Dermis blood vessel endothelial cell (primary cell): ENCODE data around the gene GNG7. TPM values are rescaled to one million over a fixed set of nuclear protein-coding genes. Genes with fewer than 3 reads are reported as not detected.
"Not testable (repeated sequence)": the region's sequence is repeated elsewhere in the genome, so short reads cannot be mapped to it uniquely, and the experiment has no call there.

Source experiments
- DNase-seq: peaks from one replicate; pipeline ENCODE4 v3.0.0; 2010
- total RNA-seq: library from RNA; depleted of rRNA; stranded (reverse); fragments of >200 nt; gene quantifications from 2 replicates; pipeline ENCODE4 v1.2.3, GENCODE V29; 2014

GNG7 gene
- total RNA-seq, 1 donor from 2014 or later, result 1.0 TPM

DNA sequence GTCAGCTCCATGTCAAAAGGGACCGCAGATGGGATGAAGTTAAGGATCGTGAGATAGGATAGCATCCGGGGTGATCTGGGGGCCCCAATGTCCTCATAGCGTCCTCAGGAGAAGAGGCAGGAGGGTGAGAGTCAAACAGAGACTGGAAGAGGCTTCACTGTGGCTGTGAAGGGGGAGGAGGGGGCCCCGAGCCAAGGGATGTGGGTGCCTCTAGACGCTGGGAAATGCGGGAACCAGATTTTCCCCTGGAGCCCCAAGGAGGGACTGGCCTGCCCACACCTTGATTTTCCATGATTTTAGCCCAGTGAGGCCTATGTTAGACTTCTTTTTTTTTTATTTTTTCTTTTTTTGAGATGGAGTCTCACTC is 61.2 kb downstream of the GNG7 start:
- no peak for DNase-seq

- no peak for DNase-seq
Measured at GRCh38 chr19:2640563-2641331, 61.7 kb downstream of the GNG7 start.

DNA sequence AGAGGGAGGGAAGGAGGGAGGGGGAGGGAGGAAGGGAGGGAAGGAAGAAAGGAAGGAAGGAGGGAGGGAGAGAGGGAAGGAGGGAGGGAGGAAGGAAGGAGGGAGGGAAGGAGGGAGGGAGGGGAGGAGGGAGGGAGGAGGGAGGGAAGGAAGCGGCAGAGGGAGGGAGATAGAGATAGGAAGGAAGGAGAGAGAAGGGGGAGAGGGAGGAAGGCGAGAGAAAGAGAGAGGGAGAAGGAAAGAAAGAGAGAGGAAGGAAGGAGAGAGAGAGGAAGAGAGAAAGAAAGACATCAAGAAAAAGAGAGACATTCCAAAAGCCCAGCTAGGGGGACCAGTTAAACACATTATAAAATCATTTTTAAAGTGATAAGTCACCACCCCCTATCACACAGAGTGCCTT is 62.5 kb downstream of the GNG7 start:
- no peak for DNase-seq

- no peak for DNase-seq
Measured at GRCh38 chr19:2638417-2638940, 64.0 kb downstream of the GNG7 start.

GRCh38 chr19:2636897-2637683 is 65.4 kb downstream of the GNG7 start:
- DNase-seq, result peak; percentile 73

DNA sequence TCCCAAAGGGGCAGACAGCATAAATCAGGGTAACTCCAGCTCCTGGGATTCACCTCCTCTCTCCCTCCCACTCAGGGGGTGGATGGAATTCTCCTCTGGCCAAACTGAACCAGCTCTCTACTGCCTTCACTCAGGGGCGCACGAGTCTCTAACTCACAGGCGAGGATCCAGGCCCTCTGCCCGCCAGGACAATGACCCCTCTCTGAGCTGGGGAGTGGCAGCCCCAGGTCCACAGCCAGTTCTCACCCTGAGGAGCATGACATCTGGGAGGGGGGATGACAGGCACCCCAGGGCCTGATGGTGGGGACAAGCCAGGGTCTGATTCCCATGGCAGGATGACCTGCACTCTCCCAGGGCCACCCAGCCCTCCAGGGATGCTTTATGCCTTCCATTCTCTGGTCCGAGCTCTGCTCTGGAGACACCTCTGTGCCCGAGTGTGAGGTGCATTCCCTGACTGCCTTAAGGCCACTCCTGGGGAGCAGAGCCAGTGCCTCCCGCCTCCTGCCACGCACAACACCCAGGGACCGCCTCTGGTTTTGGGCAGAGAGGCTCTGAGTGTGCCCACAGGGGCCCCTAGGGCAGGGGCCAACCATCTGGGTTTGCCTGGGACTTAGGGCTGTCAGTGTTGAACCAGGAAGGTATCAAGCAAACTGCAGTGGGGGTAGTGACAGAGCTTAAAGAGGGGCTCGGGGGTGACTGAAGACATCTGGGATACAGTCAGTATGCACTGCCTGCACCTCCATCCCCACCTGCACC is 66.2 kb downstream of the GNG7 start:
- no peak for DNase-seq

GRCh38 chr19:2634960-2635359 is 67.5 kb downstream of the GNG7 start:
- DNase-seq, result no peak

GRCh38 chr19:2634228-2634951 is 68.1 kb downstream of the GNG7 start:
- DNase-seq, result no peak

DNA sequence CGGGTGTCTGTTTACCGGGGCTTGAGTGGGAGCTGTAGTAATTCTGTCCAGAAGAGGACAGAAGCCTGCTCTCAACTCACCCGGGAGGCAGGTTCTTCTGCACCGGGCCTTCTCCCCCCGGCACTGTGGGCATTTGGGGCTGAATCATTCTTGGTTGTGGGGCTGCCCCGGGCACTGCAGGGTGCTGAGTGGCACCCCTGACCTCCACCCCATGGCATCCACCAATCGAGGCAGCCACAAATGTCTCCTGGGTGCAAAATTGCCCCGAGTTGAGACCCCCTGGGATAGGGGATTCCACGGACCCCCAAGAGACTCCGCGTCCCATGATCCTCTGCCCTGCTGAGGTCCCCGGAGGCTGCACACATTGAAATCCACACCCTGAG is 68.8 kb downstream of the GNG7 start:
- DNase-seq, result no peak

GRCh38 chr19:2631213-2631821 is 71.2 kb downstream of the GNG7 start:
- peak; percentile 23 for DNase-seq

DNA sequence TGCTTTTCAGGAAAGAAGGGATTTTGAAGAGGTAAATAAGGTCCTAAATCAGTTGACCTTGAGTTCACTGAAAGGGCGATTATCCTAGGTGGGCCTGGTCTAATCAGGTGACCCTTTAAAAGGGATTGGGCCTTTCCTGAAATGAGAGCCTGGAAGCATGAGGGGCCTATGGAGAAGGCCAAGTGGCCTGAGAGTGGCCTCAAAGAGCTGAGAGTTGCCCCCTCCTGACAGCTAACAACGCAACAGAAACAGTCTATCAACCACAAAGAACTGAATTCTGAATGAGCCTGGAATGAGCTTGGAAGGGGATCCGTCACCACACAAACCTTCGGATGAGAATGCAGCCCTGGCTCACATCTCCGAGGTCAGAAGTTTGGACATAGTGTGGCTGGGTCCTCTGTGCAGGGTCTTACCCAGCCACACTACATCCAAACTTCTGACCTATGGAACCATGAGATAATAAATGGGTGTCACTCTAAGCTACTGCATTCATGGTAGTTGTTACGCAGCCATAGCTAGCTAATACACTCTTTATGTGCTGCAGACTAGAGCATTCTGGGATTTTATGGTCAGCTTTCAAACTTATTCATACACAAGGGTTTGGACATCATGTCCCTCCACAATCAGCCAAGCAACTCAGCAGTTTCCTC is 72.0 kb downstream of the GNG7 start:
- DNase-seq, result no peak

GRCh38 chr19:2629491-2630351 is 72.8 kb downstream of the GNG7 start:
- no peak for DNase-seq

- no peak for DNase-seq
Measured at GRCh38 chr19:2628597-2628996, 73.9 kb downstream of the GNG7 start.

GRCh38 chr19:2627855-2628254 is 74.6 kb downstream of the GNG7 start:
- peak; percentile 55 for DNase-seq

GRCh38 chr19:2627319-2627829 is 75.1 kb downstream of the GNG7 start:
- peak; percentile 97 for DNase-seq

DNA sequence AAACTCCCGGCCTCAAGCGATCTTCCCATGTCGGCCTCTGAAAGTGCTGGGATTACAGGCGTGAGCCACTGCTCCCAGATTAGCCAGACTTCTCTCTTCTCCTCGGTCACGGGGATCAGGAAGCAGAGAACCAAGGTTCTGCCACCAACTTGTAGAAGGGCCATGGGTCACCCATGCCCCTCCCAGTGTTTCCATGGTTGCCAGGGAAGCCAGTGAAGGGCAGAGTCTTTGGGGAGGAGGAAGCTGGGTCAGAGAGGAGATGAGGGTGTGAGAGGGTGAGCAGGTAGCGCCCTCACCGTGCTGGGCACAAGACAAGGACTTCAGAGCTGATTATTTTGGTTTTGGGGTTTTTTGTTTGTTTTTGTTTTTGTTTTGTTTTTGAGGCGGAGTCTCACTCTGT is 77.1 kb downstream of the GNG7 start:
- DNase-seq, result no peak

DNA sequence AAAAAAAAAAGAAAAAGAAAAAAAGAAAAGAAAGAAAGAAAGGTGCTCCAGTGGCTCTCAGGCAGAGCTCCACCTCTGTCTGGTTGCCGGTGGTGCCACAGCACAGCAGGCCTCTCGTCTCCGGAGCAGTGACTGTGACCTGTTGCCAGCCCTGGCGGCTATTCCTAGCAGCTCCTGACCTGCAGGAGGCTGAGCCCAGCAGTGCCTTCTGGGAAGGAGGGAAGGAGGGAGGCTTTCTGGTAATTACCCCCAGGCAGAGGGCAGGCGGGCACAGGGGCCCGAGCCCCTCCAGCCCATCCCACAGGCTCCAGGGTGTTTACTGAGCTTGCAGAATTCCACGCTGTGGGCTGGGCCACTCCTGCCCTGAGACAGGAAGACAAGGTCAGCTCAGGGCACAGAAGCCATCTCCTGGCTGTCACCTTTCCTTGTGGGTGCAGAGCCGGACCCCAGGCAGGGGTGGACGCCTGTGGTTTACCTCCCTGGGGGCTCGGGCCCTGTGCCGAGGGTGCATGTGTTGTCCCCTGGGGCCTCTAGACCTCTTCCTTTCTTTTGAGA is 77.9 kb downstream of the GNG7 start:
- DNase-seq, result no peak

DNA sequence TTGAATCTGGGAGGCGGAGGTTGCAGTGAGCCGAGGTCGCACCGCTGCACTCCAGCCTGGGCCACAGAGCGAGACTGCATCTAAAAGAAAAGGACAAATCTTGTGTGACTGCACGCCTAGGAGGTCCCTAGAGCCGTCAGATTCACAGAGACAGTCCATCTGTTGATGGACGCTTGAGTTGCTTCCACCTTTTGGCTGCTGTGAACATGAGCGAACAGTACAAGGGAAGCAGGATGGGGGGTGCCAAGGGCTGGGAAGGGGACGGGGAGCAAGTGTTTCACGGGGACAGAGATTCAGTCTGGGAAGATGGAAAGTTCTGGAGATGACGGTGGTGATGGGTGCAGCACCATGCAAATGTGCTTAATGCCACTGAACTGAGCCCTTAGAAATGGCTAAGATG is 78.7 kb downstream of the GNG7 start:
- DNase-seq, result no peak

DNA sequence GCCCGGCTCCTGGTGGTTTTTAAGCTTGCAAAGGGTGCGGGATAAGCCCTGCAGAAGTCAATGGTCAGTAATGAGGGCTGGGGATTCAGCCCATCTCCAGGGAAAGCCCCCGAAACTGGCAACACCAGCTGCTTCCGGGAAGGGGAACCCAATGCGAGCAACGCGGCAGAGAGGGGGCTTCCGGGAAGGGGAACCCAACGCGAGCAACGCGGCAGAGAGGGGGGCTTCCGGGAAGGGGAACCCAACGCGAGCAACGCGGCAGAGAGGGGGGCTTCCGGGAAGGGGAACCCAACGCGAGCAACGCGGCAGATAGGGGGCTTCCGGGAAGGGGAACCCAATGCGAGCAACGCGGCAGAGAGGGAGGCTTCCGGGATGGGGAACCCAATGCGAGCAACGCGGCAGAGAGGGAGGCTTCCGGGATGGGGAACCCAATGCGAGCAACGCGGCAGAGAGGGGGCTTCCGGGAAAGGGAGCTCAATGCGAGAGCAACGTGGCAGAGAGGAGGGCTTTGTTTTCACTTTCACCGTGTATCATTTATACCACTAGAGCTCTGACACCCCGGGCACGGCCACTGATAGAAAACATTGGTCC is 80.0 kb downstream of the GNG7 start:
- not testable (repeated sequence) for DNase-seq

DNA sequence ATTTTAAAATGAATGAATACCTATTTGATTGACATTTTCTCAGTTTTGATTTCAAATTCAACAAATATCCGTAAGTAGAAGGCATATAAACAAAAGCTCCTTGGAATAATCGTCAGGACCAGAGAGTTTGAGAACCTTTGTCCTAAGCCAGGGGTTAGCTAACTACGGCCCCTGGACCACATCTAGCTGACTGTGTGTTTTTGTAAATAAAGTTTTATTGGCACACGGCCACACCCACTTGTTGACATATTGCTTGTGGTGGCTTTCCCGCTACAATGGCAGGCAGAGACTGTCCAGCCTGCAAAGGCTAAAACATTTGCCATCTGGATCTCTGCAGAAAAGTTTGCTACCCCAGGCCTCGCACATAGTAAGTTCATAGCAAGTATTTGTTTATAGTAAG is 83.4 kb downstream of the GNG7 start:
- peak; percentile 19 for DNase-seq
